Calu3 (cell line): ENCODE results near the gene HEATR3. TPM values are rescaled to one million over a fixed set of nuclear protein-coding genes. Genes with fewer than 3 reads are reported as not detected.
"Not testable (repeated sequence)": the region's sequence is repeated elsewhere in the genome, so short reads cannot be mapped to it uniquely, and the experiment has no call there.

Experiments
- BruUV-seq: library from RNA; stranded (reverse); fragments of 400-500 nt; replicated peaks from 2 replicates; lab custom pipeline; 2021; lab: Mats Ljungman, UMichigan
- CTCF ChIA-PET: fragments of 300-600 bp; sonication (Branson Sonifier 250); formaldehyde crosslinking; loops from one replicate; lab custom pipeline; 2022; ENCODE audit warnings: antibody characterized with exemption; lab: Charles Lee
- DNase-seq: peaks from one replicate; pipeline ENCODE4 v3.0.0; 2022
- H3K27ac Mint-ChIP-seq: one replicate; pipeline ENCODE4 v1.8.0; 2022; ENCODE audit warnings: mixed read lengths; ENCODE audit not compliant: unreplicated experiment
- H3K27me3 Mint-ChIP-seq: one replicate; pipeline ENCODE4 v1.8.0; 2022; ENCODE audit warnings: mixed read lengths; ENCODE audit not compliant: unreplicated experiment
- H3K36me3 Mint-ChIP-seq: one replicate; pipeline ENCODE4 v1.8.0; 2022; ENCODE audit warnings: mild to moderate bottlenecking, moderate library complexity, mixed read lengths; ENCODE audit not compliant: insufficient read depth, unreplicated experiment
- H3K4me1 Mint-ChIP-seq: one replicate; pipeline ENCODE4 v1.8.0; 2022; ENCODE audit warnings: mild to moderate bottlenecking, low read depth, mixed read lengths; ENCODE audit not compliant: unreplicated experiment
- H3K4me3 Mint-ChIP-seq: one replicate; pipeline ENCODE4 v1.8.0; 2022; ENCODE audit warnings: mild to moderate bottlenecking, low read depth, moderate library complexity, mixed read lengths; ENCODE audit not compliant: unreplicated experiment
- H3K9me3 Mint-ChIP-seq: one replicate; pipeline ENCODE4 v1.8.0; 2022; ENCODE audit warnings: low read depth, mixed read lengths; ENCODE audit not compliant: unreplicated experiment
- intact Hi-C: fragments of 100-400 bp; cut with micrococcal nuclease; formaldehyde crosslinking; loops from one replicate; pipeline ENCODE4 v1.10.0; 2022; ENCODE audit not compliant: unreplicated experiment
- total RNA-seq: library from RNA; stranded (reverse); gene quantifications from 2 replicates; pipeline ENCODE4 v1.2.3, GENCODE V29; 2022
- TF ChIP-seq, protein P1 (sequence below): fragments of 200-600 bp; IDR thresholded peaks from one replicate; pipeline ENCODE4 v1.8.0; 2022; ENCODE audit warnings: antibody characterized with exemption; ENCODE audit not compliant: unreplicated experiment

Gene HEATR3
- total RNA-seq, 1 experiment from 2014 or later: 27.3 TPM

DNA sequence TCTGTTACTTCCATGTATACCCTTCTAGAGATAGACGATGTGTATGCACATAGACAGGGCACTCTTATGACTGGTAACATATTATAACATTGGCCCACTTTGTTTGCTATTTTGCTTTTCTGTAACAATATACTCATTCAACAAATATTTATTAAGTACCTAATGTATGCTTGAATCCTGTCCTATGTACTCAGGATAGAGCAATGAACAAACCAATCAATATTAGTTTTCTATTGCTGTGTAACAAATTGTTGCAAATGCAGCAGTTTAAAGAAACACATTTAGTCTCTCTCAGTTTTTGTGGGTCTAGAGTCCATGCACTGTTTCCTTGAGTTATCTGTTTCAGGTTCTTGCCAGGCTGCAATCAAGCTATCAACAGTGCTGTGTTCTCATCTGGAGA lies 57.6 kb downstream of the HEATR3 start:
- no peak for DNase-seq
- Mint-ChIP-seq H3K36me3 (no peaks in the 10 kb centered on the region), H3K27me3 (peaks cover 14% of the 10 kb centered on the region), H3K27ac (no peak overlapping the region), H3K4me3 (no peak overlapping the region), H3K9me3 (no peaks in the 10 kb centered on the region), H3K4me1 (no peaks in the 10 kb centered on the region)
- TF ChIP-seq, protein P1, sequence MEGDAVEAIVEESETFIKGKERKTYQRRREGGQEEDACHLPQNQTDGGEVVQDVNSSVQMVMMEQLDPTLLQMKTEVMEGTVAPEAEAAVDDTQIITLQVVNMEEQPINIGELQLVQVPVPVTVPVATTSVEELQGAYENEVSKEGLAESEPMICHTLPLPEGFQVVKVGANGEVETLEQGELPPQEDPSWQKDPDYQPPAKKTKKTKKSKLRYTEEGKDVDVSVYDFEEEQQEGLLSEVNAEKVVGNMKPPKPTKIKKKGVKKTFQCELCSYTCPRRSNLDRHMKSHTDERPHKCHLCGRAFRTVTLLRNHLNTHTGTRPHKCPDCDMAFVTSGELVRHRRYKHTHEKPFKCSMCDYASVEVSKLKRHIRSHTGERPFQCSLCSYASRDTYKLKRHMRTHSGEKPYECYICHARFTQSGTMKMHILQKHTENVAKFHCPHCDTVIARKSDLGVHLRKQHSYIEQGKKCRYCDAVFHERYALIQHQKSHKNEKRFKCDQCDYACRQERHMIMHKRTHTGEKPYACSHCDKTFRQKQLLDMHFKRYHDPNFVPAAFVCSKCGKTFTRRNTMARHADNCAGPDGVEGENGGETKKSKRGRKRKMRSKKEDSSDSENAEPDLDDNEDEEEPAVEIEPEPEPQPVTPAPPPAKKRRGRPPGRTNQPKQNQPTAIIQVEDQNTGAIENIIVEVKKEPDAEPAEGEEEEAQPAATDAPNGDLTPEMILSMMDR: no peak
- no TSS peak for BruUV-seq
- CTCF ChIA-PET: interaction anchor here (0.6 to 0.7 kb wide), 2 partner anchors 31 to 58 kb away, joined by 3 to 4 read pairs; partner anchors contain the start of gene HEATR3
- intact Hi-C loops: no loop called here

DNA sequence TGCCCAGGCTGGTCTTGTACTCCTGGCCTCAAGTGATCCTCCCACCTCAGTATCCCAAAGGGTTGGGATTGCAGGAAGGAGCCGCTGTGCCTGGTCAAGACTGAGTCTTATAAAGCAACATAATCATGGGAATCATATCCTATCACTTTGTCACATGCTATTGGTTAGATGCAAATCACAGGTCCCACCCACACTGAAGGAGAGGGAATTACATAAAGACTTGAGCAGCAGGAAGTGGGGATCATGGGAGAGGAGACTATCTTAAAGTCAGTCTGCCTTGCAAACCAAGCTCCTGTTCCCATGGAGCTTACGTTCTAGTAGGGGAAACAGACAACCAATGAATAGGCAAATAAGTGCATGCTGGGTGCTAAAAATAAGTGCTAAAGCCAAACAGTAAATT lies 59.0 kb downstream of the HEATR3 start:
- no TSS peak for BruUV-seq
- Mint-ChIP-seq H3K4me3 (no peak overlapping the region), H3K4me1 (no peaks in the 10 kb centered on the region), H3K27ac (no peak overlapping the region), H3K27me3 (peaks cover 14% of the 10 kb centered on the region), H3K36me3 (no peaks in the 10 kb centered on the region), H3K9me3 (no peaks in the 10 kb centered on the region)
- TF ChIP-seq, protein P1: no peak
- intact Hi-C loops: no loop called here
- CTCF ChIA-PET: no interaction called here
- no peak for DNase-seq

DNA sequence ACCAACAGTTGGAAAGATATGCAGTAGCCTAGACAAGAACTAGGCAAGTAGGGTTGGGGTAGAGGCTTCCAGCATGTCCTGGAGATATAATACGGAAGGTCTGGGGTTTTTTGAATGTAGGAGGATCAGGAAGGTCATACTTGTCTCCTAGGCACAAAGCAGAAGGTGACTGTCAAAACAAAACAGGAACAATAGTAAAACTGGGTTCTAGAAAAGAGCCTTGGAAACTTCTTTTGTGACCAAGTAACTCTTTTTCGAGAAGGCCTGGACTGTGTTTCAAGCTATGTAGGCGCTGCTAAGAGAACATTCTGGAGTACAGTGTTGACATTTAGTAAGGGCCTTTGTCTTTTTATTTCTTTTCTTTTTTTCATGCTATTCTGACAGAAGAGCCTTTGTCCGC lies 60.4 kb downstream of the HEATR3 start:
- no peaks in the 10 kb centered on the region for H3K36me3 Mint-ChIP-seq
- TF ChIP-seq, protein P1: no peak
- peaks cover 14% of the 10 kb centered on the region for H3K27me3 Mint-ChIP-seq
- intact Hi-C loops: no loop called here
- H3K9me3 Mint-ChIP-seq: no peaks in the 10 kb centered on the region
- DNase-seq: no peak
- H3K4me3 Mint-ChIP-seq: no peak overlapping the region
- CTCF ChIA-PET: no interaction called here
- BruUV-seq: no TSS peak
- H3K4me1 Mint-ChIP-seq: no peaks in the 10 kb centered on the region
- no peak overlapping the region for H3K27ac Mint-ChIP-seq

DNA sequence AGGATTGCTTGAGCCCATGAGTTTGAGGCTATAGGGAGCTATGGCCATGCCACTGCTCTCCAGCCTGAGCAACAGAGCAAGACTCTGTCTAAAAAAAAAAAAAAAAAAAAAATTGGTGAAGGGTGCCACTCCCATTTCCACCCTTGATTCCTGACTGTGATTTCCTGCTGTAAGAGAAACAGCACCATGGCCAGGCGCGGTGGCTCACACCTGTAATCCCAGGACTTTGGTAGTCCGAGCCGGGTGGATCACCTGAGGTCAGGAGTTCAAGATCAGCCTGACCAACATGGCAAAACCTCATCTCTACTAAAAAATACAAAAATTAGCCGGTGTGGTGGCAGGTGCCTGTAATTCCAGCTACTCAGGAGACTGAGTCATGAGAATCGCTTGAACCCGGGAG lies 66.8 kb downstream of the HEATR3 start:
- H3K9me3 Mint-ChIP-seq, H3K36me3 Mint-ChIP-seq, H3K27ac Mint-ChIP-seq, H3K4me1 Mint-ChIP-seq, DNase-seq, H3K4me3 Mint-ChIP-seq, BruUV-seq, H3K27me3 Mint-ChIP-seq, intact Hi-C loops: not testable (repeated sequence)
- CTCF ChIA-PET: interaction anchor here (0.6 to 0.7 kb wide), 3 partner anchors 39 to 236 kb away, joined by 4 to 5 read pairs (median 4); partner anchors contain the start of gene BRD7

DNA sequence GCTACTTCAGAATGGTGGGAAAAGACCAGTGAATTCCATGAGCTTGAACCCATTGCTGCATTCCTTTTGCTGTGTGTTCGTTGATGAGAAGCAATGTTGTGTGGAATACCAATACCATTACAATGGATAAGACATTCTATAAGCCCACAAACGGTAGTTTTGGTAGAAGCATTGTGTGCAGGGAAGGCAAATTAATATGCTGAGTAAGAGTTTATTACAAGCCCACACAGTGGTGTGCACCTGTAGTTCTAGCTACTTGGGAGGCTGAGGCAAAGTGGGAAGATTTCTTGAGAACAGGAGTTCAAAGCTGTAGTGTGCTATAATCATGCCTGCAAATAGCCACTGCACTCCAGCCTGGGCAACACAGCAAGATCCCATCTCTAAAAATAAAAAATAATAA lies 67.4 kb downstream of the HEATR3 start:
- TF ChIP-seq, protein P1: no peak

More for the DNA sequence above, 67.4 kb downstream of the HEATR3 start:
- no TSS peak for BruUV-seq
- intact Hi-C loops: no loop called here
- Mint-ChIP-seq H3K4me1 (no peaks in the 10 kb centered on the region), H3K36me3 (no peaks in the 10 kb centered on the region), H3K27me3 (peaks cover 7% of the 10 kb centered on the region), H3K27ac (no peak overlapping the region), H3K4me3 (no peak overlapping the region), H3K9me3 (no peaks in the 10 kb centered on the region)
- CTCF ChIA-PET: interaction anchor here (0.6 kb wide), 1 partner anchor 235 kb away, joined by 5 read pairs; the partner anchor contains the start of gene BRD7
- no peak for DNase-seq
